ENCODE data around the gene GRID2IP. TPM values are rescaled to one million over a fixed set of nuclear protein-coding genes. Genes with fewer than 3 reads are reported as not detected.
"Not testable (repeated sequence)": the region's sequence is repeated elsewhere in the genome, so short reads cannot be mapped to it uniquely, and the experiment has no call there.

Gene GRID2IP
- total RNA-seq, 8 experiments from 2014 or later = 0.08 to 0.38 (median 0.22) TPM; not detected in 2

DNA sequence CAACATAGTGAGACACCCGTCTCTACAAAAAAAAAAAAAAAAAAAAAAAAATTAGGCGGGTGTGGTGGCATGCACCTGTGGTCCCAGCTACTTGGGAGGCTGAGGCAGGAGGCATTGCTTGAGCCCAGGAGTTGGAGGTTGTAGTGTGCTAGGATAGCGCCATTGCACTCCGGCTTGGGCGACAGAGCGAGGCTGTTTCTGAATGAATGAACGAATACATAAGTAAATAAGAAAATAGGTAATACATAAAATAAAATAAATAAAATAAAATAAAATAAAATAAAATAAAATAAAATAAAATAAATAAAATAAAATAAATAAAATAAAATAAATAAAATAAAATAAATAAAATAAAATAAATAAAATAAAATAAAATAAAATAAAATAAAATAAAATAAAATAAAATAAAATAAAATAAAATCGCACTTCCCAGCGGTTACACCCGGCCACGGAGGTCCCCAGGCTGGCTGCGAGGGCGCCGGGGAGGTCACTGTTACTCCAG, 25.7 kb upstream of the GRID2IP start:
- H3K4me1 ChIP-seq (replicated peaks in 1 of 2); ATAC-seq (replicated peaks in 6 of 8); in situ Hi-C loops (cut with MboI; ENCODE audit: low pct_unique_long_range_greater_than_20kb in 2 of 9, low sequenced_read_pairs in 9 of 9, unreplicated experiment in 9 of 9): not testable (repeated sequence)
- Histone ChIP-seq H3K4me3 (peak overlapping the region; percentile 53 to 92 (median 90)), H3K27ac (peak overlapping the region; percentile 93 to 96)
- 19 to 56% (median 32%) methylated on average over 2 to 14 of the region's 14 CpGs; no CpG with 5 or more reads in 1 of the 10 experiments for WGBS, 10 experiments

DNA sequence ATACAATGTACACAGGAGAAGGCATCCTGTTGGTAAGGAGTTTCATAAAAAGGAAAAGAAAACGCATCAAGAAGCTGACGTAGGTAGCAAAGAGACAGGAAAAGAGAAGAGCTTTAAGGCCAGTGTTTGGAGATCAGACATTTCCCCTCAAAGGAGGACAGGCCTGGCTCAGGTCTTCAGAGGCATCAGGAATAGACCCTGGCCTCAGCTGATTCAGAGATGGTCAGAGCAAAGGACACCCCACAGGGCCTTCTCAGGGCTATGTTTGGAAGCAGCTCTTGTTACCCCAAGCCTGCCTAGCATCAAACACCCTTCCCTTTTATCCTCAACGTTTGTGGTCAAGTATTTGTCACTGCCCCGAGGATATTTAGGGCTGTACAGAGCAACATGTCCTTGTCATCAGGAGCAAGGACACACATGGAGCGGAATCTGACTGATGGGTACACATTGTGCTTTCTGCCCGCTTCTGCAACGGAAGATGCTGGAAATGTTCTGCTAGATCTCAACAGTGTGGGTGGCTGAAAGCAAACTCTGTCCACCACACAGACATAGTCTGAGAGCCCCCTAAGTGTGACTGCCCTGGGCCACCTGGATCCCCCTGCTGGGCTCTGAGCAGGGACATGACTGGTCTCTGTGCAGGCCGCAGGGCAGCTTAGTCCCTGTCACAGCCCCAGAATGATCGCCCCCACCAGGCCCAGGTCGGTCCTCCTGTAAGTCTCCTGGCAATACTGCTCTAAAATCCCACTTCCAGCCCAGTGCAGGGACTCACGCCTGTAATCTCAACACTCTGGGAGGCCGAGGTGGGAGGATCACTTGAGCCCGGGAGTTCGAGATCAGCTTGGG, 25.0 kb upstream of the GRID2IP start:
- Histone ChIP-seq H3K4me3 (peak overlapping the region in 4 of 5 donors; percentile 53 to 92 (median 86)), H3K4me1 (replicated peaks in 1 of 2) (peaks cover 3 to 5% of the 10 kb centered on the region in 2 donors), H3K27ac (peak overlapping the region in 1 of 2 donors; percentile 69)
- ATAC-seq (replicated peaks in 6 of 8) = no peak
- WGBS, 10 experiments = 70 to 100% (median 85%) methylated on average over 2 to 8 of the region's 14 CpGs; no CpG with 5 or more reads in 3 of the 10 experiments
- in situ Hi-C loops (cut with MboI; ENCODE audit: low pct_unique_long_range_greater_than_20kb in 2 of 9, low sequenced_read_pairs in 9 of 9, unreplicated experiment in 9 of 9) = no loop called here

DNA sequence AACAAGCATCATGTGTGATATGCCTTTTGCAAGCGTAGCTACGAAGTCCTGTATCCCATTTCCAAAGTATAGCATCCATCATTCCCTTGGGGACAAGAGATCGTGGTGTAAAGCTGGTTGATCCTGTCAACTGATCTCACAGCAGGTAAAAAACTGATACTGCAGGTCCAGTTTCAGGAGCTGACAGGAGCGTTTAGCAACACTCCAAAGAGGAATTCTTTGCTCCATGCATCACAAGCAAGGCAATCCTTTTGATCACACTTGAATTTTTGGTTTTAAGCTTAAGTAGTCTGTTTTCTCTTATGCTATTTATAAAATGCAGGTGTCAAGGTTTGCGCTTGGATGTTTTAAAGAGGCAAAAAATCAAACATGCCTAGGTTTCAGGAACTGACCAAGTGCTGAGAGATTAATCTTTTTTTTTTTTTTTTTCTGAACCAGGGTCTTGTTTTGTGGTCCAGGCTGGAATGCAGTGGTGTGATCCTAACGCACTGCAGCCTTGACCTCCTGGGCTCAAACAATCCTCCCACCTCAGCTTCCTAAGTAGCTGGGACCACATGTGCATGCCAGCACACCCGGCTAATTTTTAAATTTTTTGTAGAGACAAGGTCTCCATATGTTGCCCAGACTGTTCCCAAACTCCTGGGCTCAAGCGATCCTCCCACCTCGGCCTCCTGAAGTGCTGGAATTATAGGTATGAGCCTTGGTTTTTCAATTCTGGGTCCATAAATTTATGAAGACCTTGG, 24.2 kb upstream of the GRID2IP start:
- ATAC-seq (replicated peaks in 6 of 8) = no peak
- 33 to 90% (median 80%) methylated on average over 1 to 7 of the region's 9 CpGs for WGBS, 10 experiments
- no peak overlapping the region for H3K4me3 ChIP-seq
- H3K27ac ChIP-seq = no peak overlapping the region
- peaks cover 3 to 5% of the 10 kb centered on the region in 2 donors for H3K4me1 ChIP-seq (replicated peaks in 1 of 2)
- in situ Hi-C loops (cut with MboI; ENCODE audit: low pct_unique_long_range_greater_than_20kb in 2 of 9, low sequenced_read_pairs in 9 of 9, unreplicated experiment in 9 of 9) = no loop called here

DNA sequence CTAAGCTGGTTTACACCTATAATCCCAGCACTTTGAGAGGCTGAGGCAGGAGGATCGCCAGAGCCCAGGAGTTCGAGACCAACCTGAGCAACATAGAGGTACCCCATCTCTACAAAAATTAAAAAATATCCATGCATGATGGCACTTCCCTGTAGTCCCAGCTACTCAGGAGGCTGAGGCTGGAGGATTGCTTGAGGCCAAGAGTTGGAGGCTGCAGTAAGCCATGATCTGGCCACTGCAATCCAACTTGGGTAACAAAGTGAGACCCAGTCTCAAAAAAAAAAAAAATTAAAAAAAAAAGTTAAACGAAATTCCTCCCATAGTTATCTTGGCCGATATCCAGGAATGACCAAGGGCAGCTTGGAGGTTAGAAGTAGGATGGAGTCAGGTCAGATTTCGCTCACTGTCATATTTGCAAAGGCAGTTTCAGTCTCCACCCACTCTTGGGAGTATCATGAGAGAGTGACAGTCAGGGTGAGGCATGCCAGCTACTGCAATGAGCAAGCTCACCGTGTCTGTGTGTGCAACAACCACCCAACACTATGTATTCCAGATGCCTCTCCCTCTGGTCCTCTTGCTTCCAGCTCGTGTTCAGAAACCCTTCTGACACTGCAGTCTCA, 20.0 kb upstream of the GRID2IP start:
- H3K4me1 ChIP-seq (replicated peaks in 1 of 2) = no peaks in the 10 kb centered on the region
- no peak overlapping the region for H3K4me3 ChIP-seq
- H3K27ac ChIP-seq = no peak overlapping the region
- 20 to 80% (median 69%) methylated on average over 1 to 7 of the region's 7 CpGs; no CpG with 5 or more reads in 2 of the 10 experiments for WGBS, 10 experiments
- ATAC-seq (replicated peaks in 6 of 8) = peak in 2 of 8 experiments; percentile 89 to 90
- in situ Hi-C loops (cut with MboI; ENCODE audit: low pct_unique_long_range_greater_than_20kb in 2 of 9, low sequenced_read_pairs in 9 of 9, unreplicated experiment in 9 of 9) = no loop called here

DNA sequence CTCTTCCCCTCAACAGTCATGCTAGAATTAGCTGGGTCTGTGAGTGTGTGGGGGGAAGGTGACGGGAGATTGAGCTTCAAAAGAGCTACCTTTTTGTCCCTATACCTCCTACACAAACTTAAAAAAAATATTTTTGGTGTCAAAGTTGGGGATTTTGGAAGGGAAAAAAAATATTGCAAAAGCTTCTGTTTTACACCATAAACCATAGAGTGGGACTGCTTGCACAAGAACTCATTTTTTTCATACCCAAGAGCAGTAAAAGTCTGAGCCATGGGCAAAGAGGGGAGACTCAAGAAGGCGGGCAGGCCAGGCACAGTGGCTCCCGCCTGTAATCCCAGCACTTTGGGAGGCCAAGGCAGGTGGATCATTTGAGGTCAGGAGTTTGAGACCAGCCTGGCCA, 16.6 kb upstream of the GRID2IP start:
- ATAC-seq (replicated peaks in 6 of 8) = no peak
- 0 to 94% (median 85%) methylated on average over 1 to 3 of the region's 3 CpGs; no CpG with 5 or more reads in 2 of the 10 experiments for WGBS, 10 experiments
- in situ Hi-C loops (cut with MboI; ENCODE audit: low pct_unique_long_range_greater_than_20kb in 2 of 9, low sequenced_read_pairs in 9 of 9, unreplicated experiment in 9 of 9) = no loop called here
- H3K4me1 ChIP-seq (replicated peaks in 1 of 2) = no peaks in the 10 kb centered on the region
- no peak overlapping the region for H3K4me3 ChIP-seq
- H3K27ac ChIP-seq = no peak overlapping the region

DNA sequence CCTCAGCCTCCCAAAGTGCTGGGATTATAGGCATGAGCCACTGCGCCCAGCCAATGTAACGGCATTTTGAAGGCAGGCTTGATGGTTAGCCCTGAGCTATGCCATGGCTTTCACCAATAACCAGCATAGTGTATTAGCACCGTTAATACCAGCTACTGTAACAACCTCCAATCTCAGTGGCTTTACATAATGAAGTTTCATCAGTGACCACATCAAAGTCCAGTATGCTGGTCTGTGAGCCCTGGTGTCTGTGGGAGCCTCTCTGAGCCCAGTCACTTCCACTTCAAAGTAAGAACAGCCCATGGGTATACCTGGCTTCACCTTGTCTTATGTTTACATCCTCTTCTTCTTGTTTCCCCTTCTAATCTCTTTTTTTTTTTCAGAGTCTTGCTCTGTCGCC, 14.4 kb upstream of the GRID2IP start:
- in situ Hi-C loops (cut with MboI; ENCODE audit: low pct_unique_long_range_greater_than_20kb in 2 of 9, low sequenced_read_pairs in 9 of 9, unreplicated experiment in 9 of 9) = no loop called here
- 20 to 100% (median 81%) methylated on average over 1 to 4 of the region's 4 CpGs; no CpG with 5 or more reads in 1 of the 10 experiments for WGBS, 10 experiments
- no peak for ATAC-seq (replicated peaks in 6 of 8)
- Histone ChIP-seq H3K27ac (no peak overlapping the region), H3K4me3 (no peak overlapping the region), H3K4me1 (replicated peaks in 1 of 2) (no peaks in the 10 kb centered on the region)

DNA sequence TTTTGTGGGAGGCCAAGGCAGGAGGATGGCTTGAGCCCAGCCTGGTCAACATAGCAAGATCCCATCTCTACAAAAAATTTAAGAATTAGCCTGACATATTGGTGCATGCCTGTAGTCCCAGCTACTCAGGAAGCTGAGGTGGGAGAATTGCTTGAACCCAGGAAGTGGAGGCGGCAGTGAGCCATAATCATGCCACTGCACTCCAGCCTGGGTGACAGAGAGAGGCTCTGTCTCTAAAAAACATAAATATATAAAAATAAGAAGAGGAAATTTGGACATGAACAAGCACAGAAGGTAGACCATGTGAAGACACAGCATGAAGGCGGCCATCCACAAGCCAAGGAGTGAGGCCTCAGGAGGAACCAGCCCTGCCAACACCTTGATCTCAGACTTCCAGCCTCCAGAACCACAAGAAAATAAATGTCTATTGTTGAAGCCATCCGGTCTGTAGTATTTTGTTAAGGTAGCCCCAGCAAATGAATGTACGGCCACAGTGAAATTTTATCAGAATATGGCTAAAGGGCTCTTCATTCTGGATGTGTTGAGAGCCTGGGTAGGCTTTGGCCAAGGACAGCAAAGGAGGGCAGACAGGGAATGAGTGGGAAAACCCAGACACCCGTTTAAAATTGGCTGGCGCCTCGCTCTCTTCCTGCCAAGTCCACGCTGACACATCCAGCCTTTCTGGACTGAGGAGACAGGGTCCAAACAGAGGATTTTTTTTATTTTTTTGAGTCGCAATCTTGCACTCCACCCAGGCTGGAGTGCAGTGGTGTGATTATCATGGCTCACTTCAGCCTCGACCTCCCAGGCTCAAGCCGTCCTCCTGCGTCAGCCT, 12.9 kb upstream of the GRID2IP start:
- Histone ChIP-seq H3K4me3 (no peak overlapping the region), H3K27ac (no peak overlapping the region), H3K4me1 (replicated peaks in 1 of 2) (no peaks in the 10 kb centered on the region)
- WGBS, 10 experiments = 16 to 100% (median 71%) methylated on average over 1 to 9 of the region's 12 CpGs
- in situ Hi-C loops (cut with MboI; ENCODE audit: low pct_unique_long_range_greater_than_20kb in 2 of 9, low sequenced_read_pairs in 9 of 9, unreplicated experiment in 9 of 9) = no loop called here
- no peak for ATAC-seq (replicated peaks in 6 of 8)

DNA sequence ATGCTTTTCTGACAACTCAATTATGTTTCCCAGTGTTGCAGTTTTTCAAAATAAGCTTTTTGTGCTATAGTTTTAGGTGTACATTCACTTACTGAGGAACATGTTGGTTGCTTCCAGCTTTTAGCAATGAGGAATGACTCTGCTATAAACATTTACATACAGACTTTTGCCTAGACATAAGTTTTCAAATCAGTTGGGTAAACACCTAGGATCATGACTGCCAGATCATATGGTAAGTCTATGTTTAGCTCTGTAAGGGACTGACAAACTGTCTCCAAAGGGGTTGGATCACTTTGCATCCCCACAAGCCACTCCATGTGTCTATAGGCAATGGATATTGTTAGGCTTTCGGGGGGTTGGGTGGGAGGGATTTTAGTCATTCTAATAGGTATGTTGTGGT, 10.8 kb upstream of the GRID2IP start:
- 17 to 100% (median 50%) methylated on average over 1 of the region's 1 CpG; no CpG with 5 or more reads in 6 of the 10 experiments for WGBS, 10 experiments
- no peak for ATAC-seq (replicated peaks in 6 of 8)
- in situ Hi-C loops (cut with MboI; ENCODE audit: low pct_unique_long_range_greater_than_20kb in 2 of 9, low sequenced_read_pairs in 9 of 9, unreplicated experiment in 9 of 9) = no loop called here
- H3K27ac ChIP-seq = no peak overlapping the region
- no peaks in the 10 kb centered on the region for H3K4me1 ChIP-seq (replicated peaks in 1 of 2)
- no peak overlapping the region for H3K4me3 ChIP-seq

DNA sequence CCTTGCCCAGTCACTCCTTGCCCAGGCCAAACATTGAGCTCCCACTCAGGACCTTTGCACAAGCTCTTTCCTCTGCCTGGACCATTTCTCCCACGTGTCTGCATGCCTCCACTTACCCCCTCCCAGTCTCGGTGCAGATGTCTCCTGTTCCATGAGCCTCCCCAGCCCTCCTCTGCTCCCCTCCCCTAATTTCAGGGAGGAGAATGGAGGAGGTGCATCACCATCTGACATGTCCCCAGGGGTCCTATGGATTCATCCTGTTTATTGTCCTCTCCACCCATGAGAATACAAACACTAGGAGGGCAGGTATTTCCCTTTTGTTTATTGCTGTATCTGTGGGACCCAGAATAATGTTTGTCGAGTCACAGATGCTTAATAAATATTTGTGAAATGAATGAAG, 8.6 kb upstream of the GRID2IP start:
- Histone ChIP-seq H3K27ac (no peak overlapping the region), H3K4me1 (replicated peaks in 1 of 2) (no peaks in the 10 kb centered on the region), H3K4me3 (no peak overlapping the region)
- WGBS, 10 experiments = 0 to 100% (median 65%) methylated on average over 1 of the region's 3 CpGs; no CpG with 5 or more reads in 4 of the 10 experiments
- in situ Hi-C loops (cut with MboI; ENCODE audit: low pct_unique_long_range_greater_than_20kb in 2 of 9, low sequenced_read_pairs in 9 of 9, unreplicated experiment in 9 of 9) = no loop called here
- no peak for ATAC-seq (replicated peaks in 6 of 8)

DNA sequence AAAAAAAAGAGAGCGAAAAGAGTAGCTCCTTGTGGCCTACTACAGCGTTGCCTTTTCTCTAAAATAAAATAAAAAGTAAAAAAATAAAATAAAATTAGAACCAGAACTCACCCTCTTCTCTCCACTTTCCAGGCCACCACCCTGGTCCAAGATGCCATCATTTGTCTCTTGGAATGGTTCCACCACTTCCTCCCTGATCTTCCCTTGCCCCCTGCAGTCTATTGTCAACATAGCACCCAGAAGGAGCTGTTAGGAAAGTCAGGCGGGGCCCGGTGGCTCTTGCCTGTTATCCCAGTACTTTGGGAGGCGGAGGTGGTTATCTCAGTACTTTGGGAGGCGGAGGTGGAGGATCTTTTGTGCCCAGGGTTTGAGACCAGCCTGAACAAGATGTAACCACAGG, 7.6 kb upstream of the GRID2IP start:
- WGBS, 10 experiments = 25 to 100% (median 82%) methylated on average over 1 to 6 of the region's 6 CpGs; no CpG with 5 or more reads in 2 of the 10 experiments
- ATAC-seq (replicated peaks in 6 of 8) = peak in 3 of 8 experiments; percentile 73 to 94 (median 77)
- Histone ChIP-seq H3K27ac (no peak overlapping the region), H3K4me1 (replicated peaks in 1 of 2) (no peaks in the 10 kb centered on the region), H3K4me3 (no peak overlapping the region)
- in situ Hi-C loops (cut with MboI; ENCODE audit: low pct_unique_long_range_greater_than_20kb in 2 of 9, low sequenced_read_pairs in 9 of 9, unreplicated experiment in 9 of 9) = no loop called here

DNA sequence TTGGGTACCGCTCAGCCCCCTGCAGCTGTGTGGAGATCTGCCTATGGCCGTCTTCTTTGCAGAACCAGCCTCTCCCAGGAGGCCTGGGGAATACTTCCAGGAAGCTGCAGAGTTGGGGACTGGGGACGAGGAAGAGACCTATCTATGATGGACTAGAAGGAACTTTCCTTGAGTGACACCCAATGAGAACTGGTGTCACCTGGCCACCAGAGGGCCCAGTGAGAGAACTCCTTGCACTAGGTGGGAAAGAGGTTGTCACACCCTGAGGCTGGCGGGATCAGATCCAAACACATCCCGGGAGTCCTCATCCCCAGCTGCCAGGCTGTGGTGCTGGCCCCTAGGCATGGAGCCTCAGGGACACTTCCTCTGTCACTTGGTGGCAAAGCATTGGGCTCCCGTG, 4.9 kb upstream of the GRID2IP start:
- Histone ChIP-seq H3K4me3 (no peak overlapping the region), H3K27ac (no peak overlapping the region), H3K4me1 (replicated peaks in 1 of 2) (no peaks in the 10 kb centered on the region)
- WGBS, 10 experiments = 17 to 73% (median 65%) methylated on average over 1 to 3 of the region's 6 CpGs; no CpG with 5 or more reads in 6 of the 10 experiments
- ATAC-seq (replicated peaks in 6 of 8) = no peak
- in situ Hi-C loops (cut with MboI; ENCODE audit: low pct_unique_long_range_greater_than_20kb in 2 of 9, low sequenced_read_pairs in 9 of 9, unreplicated experiment in 9 of 9) = no loop called here

DNA sequence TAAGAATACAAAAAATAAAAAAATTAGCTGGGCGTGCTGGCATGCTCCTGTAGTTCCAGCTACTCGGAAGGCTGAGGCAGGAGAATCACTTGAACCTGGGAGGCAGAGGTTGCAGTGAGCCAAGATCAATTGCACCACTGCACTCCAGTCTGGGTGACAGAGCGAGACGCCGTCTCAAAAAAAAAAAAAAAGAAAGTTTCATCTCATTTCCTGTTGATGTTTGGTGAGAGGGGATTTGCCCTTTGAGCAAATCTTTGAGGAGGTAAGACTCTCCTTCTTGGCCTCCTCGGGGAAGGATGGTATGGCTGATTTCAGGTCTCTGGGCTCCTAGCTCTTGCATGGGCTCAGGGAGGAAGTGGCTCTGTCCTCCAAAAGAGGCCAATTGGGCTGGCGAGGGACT, 3.6 kb upstream of the GRID2IP start:
- WGBS, 10 experiments = 60 to 100% (median 81%) methylated on average over 1 to 3 of the region's 7 CpGs; no CpG with 5 or more reads in 3 of the 10 experiments
- Histone ChIP-seq H3K4me1 (replicated peaks in 1 of 2) (no peaks in the 10 kb centered on the region), H3K27ac (no peak overlapping the region), H3K4me3 (no peak overlapping the region)
- ATAC-seq (replicated peaks in 6 of 8) = no peak
- in situ Hi-C loops (cut with MboI; ENCODE audit: low pct_unique_long_range_greater_than_20kb in 2 of 9, low sequenced_read_pairs in 9 of 9, unreplicated experiment in 9 of 9) = no loop called here
